SK-N-SH (cell line): ENCODE measurements around the gene CLSTN2. TPM values are rescaled to one million over a fixed set of nuclear protein-coding genes. Genes with fewer than 3 reads are reported as not detected.

Experiments used
- CTCF ChIA-PET: fragments of 300-600, 350-600 bp; formaldehyde crosslinking; extraction: SDS; loops from one replicate; lab custom pipeline; 2021; lab: Yijun Ruan, JAX
- POLR2A ChIA-PET: fragments of 350-600 bp; sonication (Branson Sonifier 250); formaldehyde crosslinking; extraction: SDS; loops from one replicate; lab custom pipeline; 2020; ENCODE audit warnings: antibody characterized with exemption, inconsistent platforms; lab: Yijun Ruan, JAX
- DNase-seq: peaks from one replicate; pipeline ENCODE4 v3.0.0; 2012
- H2AFZ ChIP-seq: fragments of 200-600 bp; sonication (generic); 2 replicates; pipeline ENCODE4 v1.8.1; 2016; ENCODE audit warnings: antibody characterized with exemption, mild to moderate bottlenecking, low read depth
- H3F3A ChIP-seq: fragments of 200-600 bp; sonication (generic); replicated peaks from 2 replicates; pipeline ENCODE3; 2016; ENCODE audit warnings: antibody characterized with exemption, mild to moderate bottlenecking; ENCODE audit not compliant: insufficient read depth
- H3K27ac ChIP-seq, 2 experiments: fragments of 200-500 bp in 1 of 2; fragments of 200-600 bp in 1 of 2; sonication (Bioruptor generic) in 1 of 2; sonication (generic), shearing (Covaris generic) in 1 of 2; 2 replicates each; pipeline versions ENCODE4 v1.5.1 to v1.6.1; 2014 to 2016; ENCODE audit warnings: low read depth in 2 of 2, inconsistent platforms in 1 of 2, low read length in 1 of 2, mild to moderate bottlenecking in 1 of 2, mixed read lengths in 1 of 2
- H3K27me3 ChIP-seq: fragments of 200-600 bp; sonication (generic), shearing (Covaris generic); 2 replicates; pipeline ENCODE4 v1.6.1; 2016; ENCODE audit warnings: mixed run types; ENCODE audit not compliant: insufficient read depth
- H3K36me3 ChIP-seq, 2 experiments: fragments of 200-500 bp in 1 of 2; fragments of 200-600 bp in 1 of 2; sonication (Bioruptor generic) in 1 of 2; sonication (generic) in 1 of 2; replicated peaks in 1 of 2; 2 replicates each; pipeline versions ENCODE3 to v1.5.1; 2014 to 2016; ENCODE audit warnings: low read length in 1 of 2, mild to moderate bottlenecking in 1 of 2; ENCODE audit not compliant: insufficient read depth in 2 of 2, control insufficient read depth in 1 of 2
- H3K4me1 ChIP-seq, 2 experiments: fragments of 200-500 bp in 1 of 2; fragments of 200-600 bp in 1 of 2; sonication (Bioruptor generic) in 1 of 2; sonication (generic), shearing (Covaris generic) in 1 of 2; 2 replicates each; pipeline versions ENCODE4 v1.5.1 to v1.6.1; 2014 to 2016; ENCODE audit warnings: low read depth in 1 of 2, low read length in 1 of 2, mixed run types in 1 of 2; ENCODE audit not compliant: insufficient read depth in 2 of 2, control insufficient read depth in 1 of 2
- H3K4me2 ChIP-seq: fragments of 200-600 bp; sonication (generic), shearing (Covaris generic); 2 replicates; pipeline ENCODE4 v1.6.1; 2017; ENCODE audit warnings: mixed run types
- H3K4me3 ChIP-seq, 2 experiments: fragments of 200-500 bp in 1 of 2; fragments of 200-600 bp in 1 of 2; sonication (Bioruptor generic) in 1 of 2; sonication (generic), shearing (Covaris generic) in 1 of 2; 2 replicates each; pipeline versions ENCODE4 v1.5.1 to v1.8.1; 2014 to 2016; ENCODE audit warnings: low read depth in 2 of 2, inconsistent platforms in 1 of 2, low read length in 1 of 2, mild to moderate bottlenecking in 1 of 2, mixed read lengths in 1 of 2, moderate library complexity in 1 of 2
- H3K79me2 ChIP-seq: fragments of 200-600 bp; sonication (generic); 2 replicates; pipeline ENCODE4 v1.8.1; 2017; ENCODE audit warnings: mild to moderate bottlenecking; ENCODE audit not compliant: insufficient read depth
- H3K9ac ChIP-seq: fragments of 200-600 bp; sonication (generic); 2 replicates; pipeline ENCODE4 v1.6.1; 2017; ENCODE audit warnings: mixed run types
- H3K9me2 ChIP-seq: fragments of 200-600 bp; sonication (generic); 2 replicates; pipeline ENCODE4 v1.6.1; 2017; ENCODE audit warnings: mixed run types
- H3K9me3 ChIP-seq: fragments of 200-600 bp; sonication (generic); 2 replicates; pipeline ENCODE4 v1.6.1; 2017; ENCODE audit warnings: mixed run types, mild to moderate bottlenecking, moderate library complexity
- H4K20me1 ChIP-seq: fragments of 200-600 bp; sonication (generic); 2 replicates; pipeline ENCODE4 v1.6.1; 2017; ENCODE audit warnings: mild to moderate bottlenecking, mixed run types; ENCODE audit not compliant: insufficient read depth
- CTCF ChIP-seq: fragments of 200-600 bp; sonication (generic); IDR thresholded peaks from 2 replicates; pipeline ENCODE4 v1.6.1; 2017; ENCODE audit warnings: antibody characterized with exemption, mild to moderate bottlenecking, moderate library complexity
- EP300 ChIP-seq, 2 experiments: IDR thresholded peaks; 2 replicates each; pipeline versions ENCODE4 v1.4.0 to v1.6.1; 2012; ENCODE audit warnings: borderline replicate concordance in 1 of 2, low read depth in 1 of 2, low read length in 1 of 2
- IRF3 ChIP-seq: fragments of 150-350 bp; IDR thresholded peaks from 2 replicates; pipeline ENCODE4 v1.6.1; 2016; ENCODE audit warnings: mild to moderate bottlenecking, low read depth, low read length
- JUND ChIP-seq: IDR thresholded peaks from 2 replicates; pipeline ENCODE4 v1.4.0; 2012
- MAX ChIP-seq: IDR thresholded peaks from 2 replicates; pipeline ENCODE4 v1.4.0; 2012; ENCODE audit warnings: low read depth
- MXI1 ChIP-seq: IDR thresholded peaks from 2 replicates; pipeline ENCODE4 v1.6.1; 2012; ENCODE audit warnings: mild to moderate bottlenecking, low read depth, low read length, improper control_type of control experiment
- POLR2AphosphoS5 ChIP-seq: IDR thresholded peaks from 2 replicates; pipeline ENCODE4 v1.6.1; 2012; ENCODE audit warnings: low read depth, low read length
- RAD21 ChIP-seq: IDR thresholded peaks from 2 replicates; pipeline ENCODE4 v1.6.1; 2012; ENCODE audit warnings: mild to moderate bottlenecking, low read length
- RCOR1 ChIP-seq: fragments of 150-350 bp; IDR thresholded peaks from 2 replicates; pipeline ENCODE4 v1.6.1; 2017; ENCODE audit warnings: antibody characterized with exemption, low read length
- REST ChIP-seq: IDR thresholded peaks from 2 replicates; pipeline ENCODE4 v1.6.1; 2012; ENCODE audit warnings: mild to moderate bottlenecking, low read depth, low read length, moderate library complexity
- SMC3 ChIP-seq: IDR thresholded peaks from 2 replicates; pipeline ENCODE4 v1.6.1; 2012; ENCODE audit warnings: low read depth, low read length, improper control_type of control experiment
- TCF12 ChIP-seq: IDR thresholded peaks from 2 replicates; pipeline ENCODE4 v1.4.0; 2012
- USF1 ChIP-seq: IDR thresholded peaks from 2 replicates; pipeline ENCODE4 v1.4.0; 2012; ENCODE audit warnings: low read depth, borderline replicate concordance
- WGBS: methylation state at CpG from one replicate; pipeline ENCODE4 v1.1.6; 2017; ENCODE audit warnings: low lambda C conversion rate; 5-methylcytosine and 5-hydroxymethylcytosine counted together
- polyA plus RNA-seq, 3 experiments: library from polyadenylated mRNA; depleted of rRNA; stranded (reverse); fragments of >200 nt; gene quantifications; 2 replicates each; pipeline ENCODE4 v1.2.3, GENCODE V29; 2012

The CLSTN2 gene
- polyA plus RNA-seq, 1 of the 3 experiments (the other 2 are of a cell fraction) = 0.02 TPM

GRCh38 chr3:140384876-140385275 is 449.9 kb downstream of the CLSTN2 start:
- TF ChIP-seq REST = no peak
- ChIA-PET POLR2A (no interaction called here), CTCF (no interaction called here)
- no peak overlapping the region for H3K4me3 ChIP-seq
- H3K36me3 ChIP-seq = no peaks in the 10 kb centered on the region
- no peak overlapping the region for H3K4me2 ChIP-seq
- no peaks in the 10 kb centered on the region for H3K79me2 ChIP-seq
- no peaks in the 10 kb centered on the region for H4K20me1 ChIP-seq
- 21% methylated on average over 1 of the region's 1 CpG for WGBS
- no peak overlapping the region for H3K27ac ChIP-seq
- no peaks in the 10 kb centered on the region for H3K27me3 ChIP-seq
- DNase-seq = no peak
- no peak overlapping the region for H3K9ac ChIP-seq
- no peaks in the 10 kb centered on the region; a peak in 1 of 4 replicates for H3K4me1 ChIP-seq
- no peaks in the 10 kb centered on the region for H3F3A ChIP-seq
- H3K9me2 ChIP-seq = no peaks in the 10 kb centered on the region
- no peak overlapping the region for H2AFZ ChIP-seq
- H3K9me3 ChIP-seq = no peaks in the 10 kb centered on the region

- CTCF ChIA-PET = no interaction called here
- H3K9me2 ChIP-seq = no peaks in the 10 kb centered on the region
- no peak overlapping the region for H2AFZ ChIP-seq
- TF ChIP-seq RCOR1 (no peak), IRF3 (no peak), SMC3 (no peak), MAX (no peak), TCF12 (no peak), POLR2AphosphoS5 (no peak), RAD21 (no peak), CTCF (no peak), JUND (no peak), USF1 (no peak), EP300 (IDR thresholded peaks at IDR 0.05; ENCODE audit: borderline replicate concordance in 1 of 2, low read depth in 1 of 2, low read length in 1 of 2) (no peak), MXI1 (no peak)
- POLR2A ChIA-PET = no interaction called here
- H4K20me1 ChIP-seq = no peaks in the 10 kb centered on the region
- no peaks in the 10 kb centered on the region; the same call in 1 of the 2 replicates for H3K9me3 ChIP-seq
- H3K27ac ChIP-seq = no peak overlapping the region
- H3K79me2 ChIP-seq = no peaks in the 10 kb centered on the region
- DNase-seq = no peak
- no peaks in the 10 kb centered on the region; a peak in 1 of 4 replicates for H3K4me1 ChIP-seq
- no peaks in the 10 kb centered on the region for H3K27me3 ChIP-seq
- 47% methylated on average over 5 of the region's 6 CpGs for WGBS
- no peaks in the 10 kb centered on the region for H3F3A ChIP-seq
- H3K36me3 ChIP-seq = no peaks in the 10 kb centered on the region
- H3K9ac ChIP-seq = no peak overlapping the region
- no peak overlapping the region for H3K4me2 ChIP-seq
- no peak overlapping the region for H3K4me3 ChIP-seq
These were observed 451.5 kb downstream of the CLSTN2 start for GRCh38 chr3:140386357-140387100.
